ENCODE data around the gene DNAJC30. TPM values are rescaled to one million over a fixed set of nuclear protein-coding genes. Genes with fewer than 3 reads are reported as not detected.
"Not testable (repeated sequence)": the region's sequence is repeated elsewhere in the genome, so short reads cannot be mapped to it uniquely, and the experiment has no call there.

The DNAJC30 gene
- total RNA-seq, 1 experiment from 2014 or later, result 2.9 TPM

DNA sequence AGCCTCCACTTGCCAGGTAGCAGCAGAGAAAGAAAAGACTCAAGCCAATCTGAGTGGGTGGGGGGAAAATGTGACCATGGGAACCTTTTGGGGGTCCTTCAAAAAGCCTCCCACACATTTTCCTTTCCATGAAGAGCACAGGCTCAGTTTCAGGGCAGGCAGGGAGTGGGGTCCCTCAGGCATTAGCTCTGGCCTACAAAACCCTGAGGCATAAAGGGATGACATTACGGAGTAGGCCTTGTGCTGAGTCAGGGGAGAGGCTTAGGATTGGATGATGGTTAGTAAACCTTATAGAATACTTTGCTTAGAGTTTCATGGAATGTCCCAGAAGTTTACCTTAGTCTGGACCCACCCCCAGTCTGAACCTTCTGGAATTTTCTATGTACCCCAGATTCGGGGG lies 3.5 kb downstream of the DNAJC30 start:
- peaks cover 19% of the 10 kb centered on the region for H3K4me1 ChIP-seq (ENCODE audit: insufficient read depth, low read length)
- peak overlapping the region; percentile 96; the same call in 1 of the 2 replicates for H3K4me2 ChIP-seq (ENCODE audit: low read length)
- H3K36me3 ChIP-seq (ENCODE audit: low read depth, low read length), result 0 out of 2 replicates have a peak, but pooled peaks cover 4% of the 10 kb centered on the region
- ChIA-PET POLR2A (ENCODE audit: unreplicated experiment) (no interaction called here), CTCF (no interaction called here)
- H3K79me2 ChIP-seq (ENCODE audit: low read length), result peaks cover 63% of the 10 kb centered on the region
- intact Hi-C loops (cut with micrococcal nuclease), result no loop called here
- H3F3A ChIP-seq (ENCODE audit: low read length, unreplicated experiment), result no peaks in the 10 kb centered on the region
- BruUV-seq (replicated peaks), result no TSS peak
- no peak overlapping the region for H2AFZ ChIP-seq (ENCODE audit: low read length)
- H3K9ac ChIP-seq (ENCODE audit: low read length), result no peak overlapping the region
- H3K9me2 ChIP-seq (replicated peaks; ENCODE audit: low read length), result no peaks in the 10 kb centered on the region
- H3K4me3 ChIP-seq (ENCODE audit: low read length), result no peak overlapping the region
- DNase-seq (no peak), ATAC-seq (no peak)
- H3K27me3 ChIP-seq (ENCODE audit: low read length), result no peaks in the 10 kb centered on the region
- no peak overlapping the region for H3K27ac ChIP-seq (ENCODE audit: low read length)
- no peaks in the 10 kb centered on the region for H3K9me3 ChIP-seq (ENCODE audit: low read length)
- H4K20me1 ChIP-seq (ENCODE audit: low read length), result peaks cover 14% of the 10 kb centered on the region
- TF ChIP-seq, protein P1, sequence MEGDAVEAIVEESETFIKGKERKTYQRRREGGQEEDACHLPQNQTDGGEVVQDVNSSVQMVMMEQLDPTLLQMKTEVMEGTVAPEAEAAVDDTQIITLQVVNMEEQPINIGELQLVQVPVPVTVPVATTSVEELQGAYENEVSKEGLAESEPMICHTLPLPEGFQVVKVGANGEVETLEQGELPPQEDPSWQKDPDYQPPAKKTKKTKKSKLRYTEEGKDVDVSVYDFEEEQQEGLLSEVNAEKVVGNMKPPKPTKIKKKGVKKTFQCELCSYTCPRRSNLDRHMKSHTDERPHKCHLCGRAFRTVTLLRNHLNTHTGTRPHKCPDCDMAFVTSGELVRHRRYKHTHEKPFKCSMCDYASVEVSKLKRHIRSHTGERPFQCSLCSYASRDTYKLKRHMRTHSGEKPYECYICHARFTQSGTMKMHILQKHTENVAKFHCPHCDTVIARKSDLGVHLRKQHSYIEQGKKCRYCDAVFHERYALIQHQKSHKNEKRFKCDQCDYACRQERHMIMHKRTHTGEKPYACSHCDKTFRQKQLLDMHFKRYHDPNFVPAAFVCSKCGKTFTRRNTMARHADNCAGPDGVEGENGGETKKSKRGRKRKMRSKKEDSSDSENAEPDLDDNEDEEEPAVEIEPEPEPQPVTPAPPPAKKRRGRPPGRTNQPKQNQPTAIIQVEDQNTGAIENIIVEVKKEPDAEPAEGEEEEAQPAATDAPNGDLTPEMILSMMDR (conservative IDR thresholded peaks at IDR 0.05; ENCODE audit: low read depth, low read length), result no peak
- TF ChIP-seq EZH2 (IDR thresholded peaks at IDR 0.05; ENCODE audit: low read length, unreplicated experiment) (no peak), EZH2phosphoT487 (IDR thresholded peaks at IDR 0.05; ENCODE audit: borderline replicate concordance, low read length) (no peak)

DNA sequence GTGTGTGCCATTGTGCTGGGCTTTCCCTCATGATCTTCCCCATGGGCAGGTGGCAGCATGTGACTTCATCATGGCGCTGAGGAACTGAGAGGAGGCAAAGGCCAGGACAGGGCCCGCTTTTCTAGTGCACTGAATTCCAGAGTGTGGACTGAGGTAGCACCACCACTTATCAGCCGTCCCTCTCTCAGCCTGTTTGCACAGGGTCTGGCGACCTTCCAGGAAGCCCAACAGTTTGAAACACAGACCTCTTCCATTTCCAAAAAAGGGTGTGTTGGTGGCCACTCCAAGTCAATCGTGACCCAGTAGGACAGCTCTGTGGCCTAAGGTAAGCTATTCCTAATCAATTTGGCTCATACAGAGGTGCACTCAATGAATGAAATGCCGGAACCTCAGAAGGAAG lies 4.4 kb downstream of the DNAJC30 start:
- H3K27ac ChIP-seq (ENCODE audit: low read length), result no peak overlapping the region
- H3K4me3 ChIP-seq (ENCODE audit: low read length), result no peak overlapping the region
- H3K36me3 ChIP-seq (ENCODE audit: low read depth, low read length), result 0 out of 2 replicates have a peak, but pooled peaks cover 4% of the 10 kb centered on the region
- H4K20me1 ChIP-seq (ENCODE audit: low read length), result peaks cover 14% of the 10 kb centered on the region
- H3F3A ChIP-seq (ENCODE audit: low read length, unreplicated experiment), result no peaks in the 10 kb centered on the region
- H3K79me2 ChIP-seq (ENCODE audit: low read length), result peaks cover 55% of the 10 kb centered on the region
- no peaks in the 10 kb centered on the region for H3K9me2 ChIP-seq (replicated peaks; ENCODE audit: low read length)
- ChIA-PET POLR2A (ENCODE audit: unreplicated experiment) (no interaction called here), CTCF (no interaction called here)
- ATAC-seq (no peak), DNase-seq (no peak)
- intact Hi-C loops (cut with micrococcal nuclease), result no loop called here
- H3K27me3 ChIP-seq (ENCODE audit: low read length), result no peaks in the 10 kb centered on the region
- peaks cover 19% of the 10 kb centered on the region for H3K4me1 ChIP-seq (ENCODE audit: insufficient read depth, low read length)
- no peak overlapping the region for H3K9ac ChIP-seq (ENCODE audit: low read length)
- BruUV-seq (replicated peaks), result no TSS peak
- H2AFZ ChIP-seq (ENCODE audit: low read length), result no peak overlapping the region
- no peak for TF ChIP-seq EZH2phosphoT487 (IDR thresholded peaks at IDR 0.05; ENCODE audit: borderline replicate concordance, low read length)
- TF ChIP-seq EZH2 (IDR thresholded peaks at IDR 0.05; ENCODE audit: low read length, unreplicated experiment), result no peak
- TF ChIP-seq, protein P1 (conservative IDR thresholded peaks at IDR 0.05; ENCODE audit: low read depth, low read length), result no peak
- H3K9me3 ChIP-seq (ENCODE audit: low read length), result no peaks in the 10 kb centered on the region
- no peak overlapping the region for H3K4me2 ChIP-seq (ENCODE audit: low read length)

DNA sequence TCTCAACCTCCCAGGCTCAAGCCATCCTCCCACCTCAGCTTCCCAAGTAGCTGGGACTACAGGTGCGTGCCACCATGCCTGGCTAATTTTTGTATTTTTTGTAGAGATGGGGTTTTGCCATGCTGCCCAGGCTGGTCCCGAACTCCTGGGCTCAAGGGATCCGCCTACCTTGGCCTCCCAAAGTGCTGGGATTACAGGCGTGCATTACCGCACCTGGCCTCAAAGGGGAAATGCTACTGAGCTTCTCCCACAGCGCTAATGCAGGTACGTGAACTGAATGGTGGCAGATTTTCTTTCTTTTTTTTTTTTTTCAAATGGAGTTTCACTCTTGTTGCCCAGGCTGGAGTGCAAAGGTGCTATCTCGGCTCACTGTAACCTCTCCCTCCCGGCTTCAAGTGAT lies 7.2 kb downstream of the DNAJC30 start:
- POLR2A ChIA-PET (ENCODE audit: unreplicated experiment), result interaction anchor here (0.6 kb wide), 2 partner anchors 46 to 407 kb away, joined by 3 to 8 read pairs; no protein-coding TSS in a partner anchor
- CTCF ChIA-PET, result interaction anchor here (0.6 to 0.7 kb wide), 2 partner anchors 8 to 58 kb away, joined by 6 to 7 read pairs; no protein-coding TSS in a partner anchor
- H3K36me3 ChIP-seq (ENCODE audit: low read depth, low read length); H3K9ac ChIP-seq (ENCODE audit: low read length); H3F3A ChIP-seq (ENCODE audit: low read length, unreplicated experiment); H3K27me3 ChIP-seq (ENCODE audit: low read length); H2AFZ ChIP-seq (ENCODE audit: low read length); BruUV-seq (replicated peaks); intact Hi-C loops (cut with micrococcal nuclease); H3K4me3 ChIP-seq (ENCODE audit: low read length); H4K20me1 ChIP-seq (ENCODE audit: low read length); H3K4me2 ChIP-seq (ENCODE audit: low read length); H3K27ac ChIP-seq (ENCODE audit: low read length); ATAC-seq; H3K9me3 ChIP-seq (ENCODE audit: low read length); H3K9me2 ChIP-seq (replicated peaks; ENCODE audit: low read length); DNase-seq: not testable (repeated sequence)
- Histone ChIP-seq H3K4me1 (ENCODE audit: insufficient read depth, low read length) (peaks cover 13% of the 10 kb centered on the region), H3K79me2 (ENCODE audit: low read length) (peaks cover 28% of the 10 kb centered on the region)

Measured in PC-3 (cell line).